GM12872 (cell line): ENCODE results near the gene SBSN.

Source experiments
- CTCF ChIP-seq: IDR thresholded peaks from 3 replicates; pipeline ENCODE4 v1.5.1; 2011; ENCODE audit warnings: low read depth, mild to moderate bottlenecking, low read length, moderate library complexity; ENCODE audit not compliant: insufficient read depth

Gene SBSN

DNA sequence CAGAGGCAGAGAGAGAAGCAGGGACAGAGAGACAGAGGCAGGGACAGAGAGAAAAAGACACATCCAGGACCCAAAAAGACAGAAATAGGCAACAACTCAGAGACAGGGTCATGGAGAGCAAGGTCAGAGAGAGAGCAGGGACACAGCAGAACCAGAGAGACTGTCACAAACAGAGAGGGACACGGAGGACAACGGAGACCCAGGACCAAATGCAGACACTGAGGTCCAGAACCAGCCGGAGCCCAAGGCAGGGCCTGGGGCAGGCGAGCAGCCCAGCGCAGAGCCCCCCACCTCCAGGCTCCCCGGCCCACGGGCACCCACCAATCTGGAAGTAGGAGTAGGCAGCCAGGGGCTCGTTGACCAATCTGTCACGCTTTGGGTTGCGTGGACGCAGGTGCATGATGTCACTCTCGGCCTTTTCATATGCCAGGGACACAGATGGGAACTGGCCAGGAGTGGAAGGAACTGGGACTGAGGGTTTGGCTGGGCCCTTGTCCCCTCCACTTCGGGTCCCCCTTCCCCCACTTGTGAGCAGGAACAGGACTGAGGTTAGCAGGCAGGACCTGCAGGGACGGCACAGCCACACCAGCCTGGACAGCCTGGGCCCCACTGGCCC, 25.4 kb upstream of the SBSN start:
- TF ChIP-seq CTCF: no peak

- TF ChIP-seq CTCF: no peak
Observed at GRCh38 chr19:35552534-35553384, 24.6 kb upstream of the SBSN start.

DNA sequence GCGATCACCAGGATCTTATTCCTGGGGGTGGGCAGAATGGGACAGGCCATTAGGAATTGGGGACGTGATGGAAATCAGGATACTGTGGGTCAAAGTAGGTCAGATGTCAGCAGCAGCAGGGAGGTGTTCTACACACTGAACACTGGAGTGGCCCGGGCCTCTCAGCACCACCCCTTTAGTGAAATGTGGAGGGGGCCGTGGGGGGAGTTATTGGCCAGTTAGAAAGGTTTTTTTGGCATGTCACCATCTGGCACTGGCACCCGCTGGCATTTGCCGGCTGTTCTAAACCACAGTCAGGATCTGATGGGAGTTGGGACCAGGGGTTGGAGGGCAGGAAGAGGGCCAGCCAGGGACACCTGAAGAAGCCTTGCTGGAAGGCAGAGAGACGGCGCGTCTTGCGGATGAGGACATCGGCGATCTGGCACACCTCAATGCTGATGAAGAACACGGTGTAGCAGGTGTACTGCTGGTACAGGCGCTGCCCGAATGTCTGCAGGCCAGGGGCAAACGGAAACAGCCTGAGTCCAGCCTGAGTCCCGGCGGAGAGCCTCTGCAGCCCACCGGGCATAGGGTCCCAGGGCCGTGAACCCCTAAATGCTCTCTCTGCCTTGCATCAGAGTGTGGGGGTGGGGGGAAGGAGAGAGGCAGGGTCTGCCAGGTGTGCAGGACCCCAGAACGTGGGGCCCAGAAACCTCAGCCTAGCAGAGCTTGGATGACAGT, 23.1 kb upstream of the SBSN start:
- no peak for TF ChIP-seq CTCF

DNA sequence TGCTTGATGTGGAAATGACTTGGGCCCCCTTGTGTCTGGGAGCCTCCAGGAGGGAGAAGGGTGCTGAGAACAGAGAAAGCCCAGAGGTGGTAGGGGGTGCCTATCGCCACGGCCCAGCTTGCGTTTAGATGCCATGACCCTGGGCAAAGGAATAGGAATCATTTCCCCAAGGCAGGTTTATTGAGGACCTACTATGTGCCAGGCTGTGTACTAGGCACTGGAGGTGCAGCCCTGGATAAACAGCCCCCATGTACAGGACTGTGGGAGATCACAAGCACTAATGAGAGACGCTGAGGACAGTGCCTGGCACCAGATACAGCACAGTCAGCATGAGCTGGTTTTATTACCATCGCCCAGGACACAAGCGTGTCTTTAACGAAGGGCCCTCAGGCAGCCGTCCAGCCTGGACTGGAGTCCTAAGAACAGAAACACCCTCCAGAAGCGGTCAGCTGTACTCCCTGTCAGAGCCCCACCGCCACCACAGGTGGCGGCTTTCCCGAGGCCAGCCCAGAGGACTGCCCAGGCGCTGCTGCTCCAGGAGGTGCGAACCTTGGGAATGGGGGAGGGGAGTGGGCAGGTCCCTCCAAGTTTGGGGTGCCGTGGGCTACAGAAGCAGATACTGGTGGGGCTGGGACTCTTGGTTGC, 21.9 kb upstream of the SBSN start:
- no peak for TF ChIP-seq CTCF

- peak; percentile 78 for TF ChIP-seq CTCF
Observed at GRCh38 chr19:35549174-35549788, 21.2 kb upstream of the SBSN start.

- no peak for TF ChIP-seq CTCF
Observed at GRCh38 chr19:35546532-35546931, 18.4 kb upstream of the SBSN start.
